Esophagus muscularis mucosa (tissue), 4 donors: ENCODE measurements around the gene TBC1D12.

Experiments used
- CTCF ChIP-seq, 3 experiments: fragments of 200-600 bp in 2 of 3; fragments of 450-650 bp in 1 of 3; sonication (generic) in 2 of 3; IDR thresholded peaks; one replicate each; pipeline ENCODE4 v1.5.1; 2017 to 2019; ENCODE audit warnings: antibody characterized with exemption in 3 of 3, mild to moderate bottlenecking in 2 of 3, moderate library complexity in 1 of 3
- EP300 ChIP-seq: sonication (generic); formaldehyde crosslinking; IDR thresholded peaks from one replicate; pipeline ENCODE4 v1.6.1; 2017; ENCODE audit warnings: antibody characterized with exemption
- POLR2A ChIP-seq: fragments of 450-650 bp; IDR thresholded peaks from one replicate; pipeline ENCODE4 v1.6.1; 2017; ENCODE audit warnings: antibody characterized with exemption, moderate library complexity, mild to moderate bottlenecking, low read depth
- POLR2AphosphoS5 ChIP-seq, 2 donors: sonication (generic); formaldehyde crosslinking; IDR thresholded peaks; one replicate each; pipeline ENCODE4 v1.6.1; 2017; ENCODE audit warnings: antibody characterized with exemption in 2 of 2

- TF ChIP-seq CTCF (IDR thresholded peaks at IDR 0.05) (no peak), POLR2A (no peak), POLR2AphosphoS5 (IDR thresholded peaks at IDR 0.05) (no peak), EP300 (no peak)
Measured at GRCh38 chr10:94420998-94421528, 18.7 kb downstream of the TBC1D12 start.
